B cell (primary cell): ENCODE results near the gene JAML. TPM values are rescaled to one million over a fixed set of nuclear protein-coding genes. Genes with fewer than 3 reads are reported as not detected.

Experiments used
- ATAC-seq: fragments of 200-7000 bp; cut with Tn5 transposase; one replicate; pipeline ENCODE4 v1.10.0; 2021; ENCODE audit warnings: low read depth, mild to moderate bottlenecking, moderate number of reproducible peaks, moderate library complexity
- CTCF ChIA-PET: fragments of 350-600 bp; sonication (Branson Sonifier 250); formaldehyde crosslinking; loops from one replicate; lab custom pipeline; 2021; ENCODE audit warnings: antibody characterized with exemption, inconsistent platforms; lab: Charles Lee
- POLR2A ChIA-PET: fragments of 350-600 bp; sonication (Branson Sonifier 250); formaldehyde crosslinking; loops from one replicate; lab custom pipeline; 2021; ENCODE audit warnings: antibody characterized with exemption; lab: Charles Lee
- DNase-seq: peaks from one replicate; pipeline ENCODE4 v3.0.0; 2013
- H2AFZ ChIP-seq: 2 replicates; pipeline ENCODE4 v1.6.1; 2012; ENCODE audit warnings: mild to moderate bottlenecking, low read depth, low read length; ENCODE audit not compliant: insufficient read depth, poor library complexity, severe bottlenecking
- H3K27ac ChIP-seq, 2 donors: 1 replicate in 1 of 2; 2 replicates in 1 of 2; pipeline ENCODE4 v1.5.1; 2012 to 2013; ENCODE audit warnings: low read length in 2 of 2, mild to moderate bottlenecking in 2 of 2, moderate library complexity in 1 of 2
- H3K27me3 ChIP-seq, 4 experiments: fragments of 200-600 bp in 1 of 4; sonication (generic) in 1 of 4; replicated peaks in 1 of 4; 1 replicate in 2 of 4; 2 replicates in 2 of 4; pipeline versions ENCODE4 v1.6.1 to v1.7.0; 2013 to 2016; ENCODE audit warnings: low read length in 3 of 4, mild to moderate bottlenecking in 2 of 4, mixed read lengths in 1 of 4, moderate library complexity in 1 of 4; ENCODE audit not compliant: insufficient read depth in 4 of 4, control insufficient read depth in 3 of 4; ENCODE audit errors: control extremely low read depth in 1 of 4
- H3K36me3 ChIP-seq, 2 experiments: replicated peaks in 1 of 2; 1 replicate in 1 of 2; 2 replicates in 1 of 2; pipeline versions ENCODE4 v1.6.1 to v1.7.1; 2013; ENCODE audit warnings: low read length in 1 of 2; ENCODE audit not compliant: insufficient read depth in 2 of 2, control insufficient read depth in 1 of 2; ENCODE audit errors: control extremely low read depth in 1 of 2, extremely low read depth in 1 of 2
- H3K4me1 ChIP-seq, 2 donors: fragments of 200-600 bp in 1 of 2; sonication (generic) in 1 of 2; 1 replicate in 1 of 2; 2 replicates in 1 of 2; pipeline versions ENCODE4 v1.5.1 to v1.6.1; 2013 to 2017; ENCODE audit warnings: low read length in 2 of 2; ENCODE audit not compliant: control insufficient read depth in 2 of 2, insufficient read depth in 2 of 2
- H3K4me2 ChIP-seq: replicated peaks from 2 replicates; pipeline ENCODE3; 2012; ENCODE audit warnings: mild to moderate bottlenecking, low read depth, low read length; ENCODE audit not compliant: poor library complexity, severe bottlenecking
- H3K4me3 ChIP-seq, 5 experiments: fragments of 200-600 bp in 1 of 5; sonication (generic) in 1 of 5; 1 replicate in 3 of 5; 2 replicates in 2 of 5; pipeline versions ENCODE4 v1.5.1 to v1.7.0; 2011 to 2016; ENCODE audit warnings: low read length in 4 of 5, mild to moderate bottlenecking in 4 of 5, low read depth in 2 of 5, control low read depth in 1 of 5, moderate library complexity in 1 of 5; ENCODE audit not compliant: insufficient read depth in 1 of 5; ENCODE audit errors: control extremely low read depth in 1 of 5, extremely low read depth in 1 of 5
- H3K79me2 ChIP-seq: fragments of 200-600 bp; sonication (generic); one replicate; pipeline ENCODE4 v1.6.0; 2016; ENCODE audit warnings: low read length; ENCODE audit not compliant: control insufficient read depth, insufficient read depth
- H3K9ac ChIP-seq: fragments of 200-600 bp; sonication (generic); 2 replicates; pipeline ENCODE4 v1.6.1; 2017; ENCODE audit warnings: mild to moderate bottlenecking, low read length, moderate library complexity
- H3K9me3 ChIP-seq, 3 donors: one replicate each; pipeline versions ENCODE4 v1.6.1 to v1.7.1; 2013; ENCODE audit warnings: low read length in 2 of 3; ENCODE audit not compliant: control insufficient read depth in 2 of 3, insufficient read depth in 1 of 3; ENCODE audit errors: control extremely low read depth in 1 of 3
- H4K20me1 ChIP-seq: 2 replicates; pipeline ENCODE4 v1.6.0; 2012; ENCODE audit warnings: mild to moderate bottlenecking, low read length; ENCODE audit not compliant: insufficient read depth, control insufficient read depth, poor library complexity, severe bottlenecking
- H3K27ac Mint-ChIP-seq: one replicate; pipeline ENCODE4 v1.8.0; 2021; ENCODE audit warnings: mixed read lengths
- H3K27me3 Mint-ChIP-seq: one replicate; pipeline ENCODE4 v1.8.0; 2021; ENCODE audit warnings: mixed read lengths
- H3K4me1 Mint-ChIP-seq: one replicate; pipeline ENCODE4 v1.8.0; 2021; ENCODE audit warnings: mixed read lengths
- H3K4me3 Mint-ChIP-seq: one replicate; pipeline ENCODE4 v1.8.0; 2021; ENCODE audit warnings: mixed read lengths
- H3K9me3 Mint-ChIP-seq: one replicate; pipeline ENCODE4 v1.8.0; 2022; ENCODE audit warnings: mixed read lengths; ENCODE audit not compliant: insufficient read depth
- CTCF ChIP-seq: fragments of 200-600 bp; IDR thresholded peaks from one replicate; pipeline ENCODE4 v1.8.0; 2022; ENCODE audit warnings: antibody characterized with exemption, mild to moderate bottlenecking
- EZH2 ChIP-seq: IDR thresholded peaks from 2 replicates; pipeline ENCODE4 v1.6.1; 2012; ENCODE audit warnings: borderline replicate concordance, low read depth, mild to moderate bottlenecking, moderate library complexity, low read length; ENCODE audit not compliant: insufficient read depth, poor library complexity, severe bottlenecking
- WGBS: methylation state at CpG from one replicate; pipeline ENCODE4 v1.1.5; 2013; ENCODE audit warnings: missing lambda C conversion rate; ENCODE audit not compliant: insufficient coverage; 5-methylcytosine and 5-hydroxymethylcytosine counted together
- intact Hi-C: fragments of 100-400 bp; cut with micrococcal nuclease; formaldehyde crosslinking; loops from one replicate; pipeline ENCODE4 v1.10.0; 2022
- polyA plus RNA-seq: library from polyadenylated mRNA; depleted of rRNA; stranded (reverse); fragments of >200 nt; gene quantifications from 2 replicates; pipeline ENCODE4 v1.2.3, GENCODE V29; 2012
- total RNA-seq, 2 donors: library from RNA; stranded (reverse); fragments of 120-200 nt in 1 of 2; gene quantifications; 1 replicate in 1 of 2; 2 replicates in 1 of 2; pipeline versions ENCODE4 v1.2.3 to v1.2.4, GENCODE V29; 2013 to 2022

Gene JAML
- total and polyA plus RNA-seq, 2 donors (not counting 1 experiment from before 2014, with no cell fraction given): 1.0 to 9.6 TPM

- intact Hi-C loops: no loop called here
- H3K27ac ChIP-seq: no peak overlapping the region
- POLR2A ChIA-PET: no interaction called here
Measured at GRCh38 chr11:118149493-118149892, 75.3 kb downstream of the JAML start.

GRCh38 chr11:118148856-118149255, 76.0 kb downstream of the JAML start:
- no peaks in the 10 kb centered on the region for H4K20me1 ChIP-seq
- no peak overlapping the region for H3K4me3 ChIP-seq
- intact Hi-C loops: no loop called here
- H2AFZ ChIP-seq: no peak overlapping the region
- peaks cover 14% of the 10 kb centered on the region for H3K4me1 Mint-ChIP-seq
- H3K4me3 Mint-ChIP-seq: no peak overlapping the region
- H3K27me3 Mint-ChIP-seq: peaks cover 61% of the 10 kb centered on the region
- no peaks in the 10 kb centered on the region for H3K36me3 ChIP-seq
- 100% methylated on average over 1 of the region's 2 CpGs for WGBS
- no peaks in the 10 kb centered on the region for H3K79me2 ChIP-seq
- peaks cover 0 to 86% (median 29%) of the 10 kb centered on the region in 4 experiments for H3K27me3 ChIP-seq
- H3K27ac ChIP-seq: no peak overlapping the region
- TF ChIP-seq EZH2: no peak
- no peak for TF ChIP-seq CTCF
- H3K9me3 ChIP-seq: no peaks in the 10 kb centered on the region
- ChIA-PET POLR2A (no interaction called here), CTCF (interaction anchor here (8.7 kb wide), 1 partner anchor 23 kb away, joined by 96 read pairs; no protein-coding TSS in a partner anchor)
- H3K9ac ChIP-seq: no peak overlapping the region
- ATAC-seq: no peak
- no peak for DNase-seq
- H3K9me3 Mint-ChIP-seq: no peaks in the 10 kb centered on the region
- no peak overlapping the region for H3K4me2 ChIP-seq
- peaks cover 11 to 18% of the 10 kb centered on the region in 2 donors for H3K4me1 ChIP-seq
- no peak overlapping the region for H3K27ac Mint-ChIP-seq

More at GRCh38 chr11:118149493-118149892, 75.3 kb downstream of the JAML start:
- ATAC-seq (no peak), DNase-seq (no peak)
- Histone ChIP-seq H3K4me3 (no peak overlapping the region), H4K20me1 (no peaks in the 10 kb centered on the region), H3K27me3 (peaks cover 0 to 86% (median 30%) of the 10 kb centered on the region in 4 experiments), H3K9me3 (no peaks in the 10 kb centered on the region), H3K9ac (no peak overlapping the region), H3K4me1 (peaks cover 11 to 18% of the 10 kb centered on the region in 2 donors), H3K36me3 (no peaks in the 10 kb centered on the region), H3K4me2 (no peak overlapping the region), H3K79me2 (no peaks in the 10 kb centered on the region), H2AFZ (no peak overlapping the region)
- H3K4me1 Mint-ChIP-seq: peaks cover 16% of the 10 kb centered on the region
- H3K9me3 Mint-ChIP-seq: no peaks in the 10 kb centered on the region
- no peak overlapping the region for H3K27ac Mint-ChIP-seq
- WGBS: 71% methylated on average over 1 of the region's 1 CpG
- TF ChIP-seq CTCF (no peak), EZH2 (no peak)
- peaks cover 61% of the 10 kb centered on the region for H3K27me3 Mint-ChIP-seq
- no peak overlapping the region for H3K4me3 Mint-ChIP-seq
- CTCF ChIA-PET: interaction anchor here (8.7 kb wide), 1 partner anchor 22 kb away, joined by 96 read pairs; no protein-coding TSS in a partner anchor
